HS-5 (cell line): Measurements from ENCODE around the gene TXNRD2.

Source experiments
- DNase-seq: peaks from one replicate; pipeline ENCODE4 v3.0.0-alpha.2; 2012; ENCODE audit warnings: low read depth

The TXNRD2 gene

DNA sequence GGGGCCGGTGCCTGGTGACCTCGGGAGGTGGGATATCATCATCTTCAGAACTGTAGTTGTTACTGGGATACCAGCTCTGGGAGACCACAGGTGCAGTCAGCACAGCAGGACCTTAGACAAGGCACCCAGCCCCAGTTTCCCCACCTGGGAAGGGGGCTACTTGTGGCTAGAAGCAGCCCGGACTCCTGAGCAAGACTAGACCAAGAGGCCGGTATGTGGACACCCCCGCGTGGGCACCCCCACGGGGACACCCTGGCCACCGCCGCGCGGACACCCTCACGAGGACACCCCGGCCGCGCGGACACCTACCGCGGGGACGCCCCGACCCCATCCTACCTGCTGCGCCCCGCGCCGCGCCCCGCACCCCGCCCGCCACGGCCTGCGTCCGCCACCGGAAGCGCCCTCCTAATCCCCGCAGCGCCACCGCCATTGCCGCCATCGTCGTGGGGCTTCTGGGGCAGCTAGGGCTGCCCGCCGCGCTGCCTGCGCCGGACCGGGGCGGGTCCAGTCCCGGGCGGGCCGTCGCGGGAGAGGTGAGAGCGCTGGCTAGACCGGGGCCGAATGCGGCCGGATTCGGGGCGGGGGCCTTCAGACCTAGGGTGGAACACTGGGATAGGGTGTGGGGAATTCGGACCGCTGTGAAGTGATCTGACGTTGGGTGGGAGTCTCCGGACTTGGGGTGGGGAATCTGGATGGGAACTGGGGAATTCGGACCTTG, at the start of gene TXNRD2, which contains the start of gene COMT:
TSS of gene TXNRD2 (minus strand) at position 454 of the 718 bp plus-strand sequence. CDS start at position 439, 15 bp downstream.
TSS of gene COMT (plus strand) at position 408 of the 718 bp plus-strand sequence. CDS start 20,755 bp downstream, outside the sequence.
- no peak for DNase-seq

DNA sequence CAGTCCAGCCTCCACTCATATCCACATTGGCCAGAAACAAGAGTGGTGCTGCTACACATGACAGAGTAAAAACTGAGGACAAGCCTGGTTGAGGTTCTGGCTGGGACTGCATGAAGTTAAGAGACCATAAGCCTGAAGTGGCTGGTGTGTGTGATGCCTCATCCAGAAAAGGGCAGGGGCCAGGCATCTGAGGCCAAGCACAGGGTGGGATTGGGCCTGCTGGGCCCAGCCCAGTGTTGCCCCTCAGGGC, 49.7 kb upstream of the TXNRD2 start:
- no peak for DNase-seq

DNA sequence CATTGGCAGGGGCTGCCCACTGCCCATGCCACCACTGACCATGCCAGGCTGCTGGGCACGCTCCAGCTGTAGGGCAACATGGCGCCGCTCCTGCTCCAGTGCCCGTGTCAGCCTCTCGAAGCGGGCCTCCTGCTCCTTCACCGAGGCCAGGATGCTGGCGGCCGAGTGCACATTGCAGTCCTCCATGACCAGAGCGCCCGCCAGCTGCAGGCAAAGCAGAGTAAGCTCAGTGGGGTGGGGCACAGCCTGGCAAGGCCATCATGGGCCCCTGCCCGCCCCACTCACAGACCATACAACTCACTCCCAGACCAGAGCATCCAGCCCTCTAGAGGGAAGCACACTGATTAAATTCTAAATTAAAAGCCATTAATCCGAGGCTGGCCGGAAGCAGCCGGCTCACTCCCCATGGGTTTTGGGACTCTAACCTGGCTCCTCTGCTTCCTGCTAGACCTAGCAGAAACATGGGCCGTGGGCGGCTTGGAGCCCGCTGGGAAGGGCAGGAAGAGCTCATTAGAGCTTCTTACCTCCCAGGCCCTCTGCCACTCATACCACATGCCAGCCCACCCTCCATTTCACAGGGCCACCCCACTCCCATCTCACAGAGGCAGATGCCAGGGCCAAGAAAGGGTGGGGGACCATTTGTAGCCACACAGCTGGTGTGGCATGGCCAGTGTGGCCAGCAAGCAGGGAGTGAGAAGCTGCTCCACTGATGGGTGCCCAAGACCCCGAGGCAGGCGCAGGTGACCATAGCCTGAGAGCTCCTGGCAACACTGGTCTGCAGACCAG, 49.2 kb upstream of the TXNRD2 start:
- no peak for DNase-seq

DNA sequence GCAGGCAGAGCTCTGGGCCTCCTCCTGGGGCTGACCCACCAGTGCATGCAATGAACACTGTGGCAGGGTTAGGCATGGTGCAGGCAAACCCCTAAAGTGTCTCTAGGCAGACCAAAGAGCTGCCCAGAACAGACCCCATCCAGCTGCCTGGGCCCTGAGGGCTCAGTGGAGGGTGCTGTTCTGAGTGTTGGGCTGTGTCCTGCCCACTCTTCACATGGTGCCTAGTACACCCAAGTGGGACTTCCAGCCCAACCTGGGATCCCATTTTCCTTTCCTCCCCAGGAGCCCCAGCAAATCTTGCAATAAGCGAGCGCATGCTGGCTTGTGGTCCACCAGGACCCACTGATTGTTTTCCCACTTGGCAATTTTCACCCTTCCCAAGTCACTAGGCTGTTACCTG, 48.6 kb upstream of the TXNRD2 start:
- no peak for DNase-seq

DNA sequence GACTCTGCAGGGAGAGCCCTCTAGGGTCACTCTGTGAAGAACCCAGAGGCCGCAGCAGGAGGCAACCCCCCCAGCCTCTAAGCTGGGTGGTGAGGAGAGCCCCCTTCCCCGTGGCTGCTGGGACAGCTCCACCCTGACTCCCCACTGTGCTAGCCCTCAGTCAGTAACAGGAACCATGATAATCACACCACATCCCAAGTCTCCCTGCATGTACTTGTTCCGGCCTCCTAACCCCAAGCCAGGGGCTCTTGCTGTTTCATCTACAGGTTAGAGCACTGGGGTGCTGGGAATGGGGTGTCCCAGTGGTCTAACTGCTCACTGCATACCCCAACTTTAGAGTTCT, 48.1 kb upstream of the TXNRD2 start:
- DNase-seq, result no peak

DNA sequence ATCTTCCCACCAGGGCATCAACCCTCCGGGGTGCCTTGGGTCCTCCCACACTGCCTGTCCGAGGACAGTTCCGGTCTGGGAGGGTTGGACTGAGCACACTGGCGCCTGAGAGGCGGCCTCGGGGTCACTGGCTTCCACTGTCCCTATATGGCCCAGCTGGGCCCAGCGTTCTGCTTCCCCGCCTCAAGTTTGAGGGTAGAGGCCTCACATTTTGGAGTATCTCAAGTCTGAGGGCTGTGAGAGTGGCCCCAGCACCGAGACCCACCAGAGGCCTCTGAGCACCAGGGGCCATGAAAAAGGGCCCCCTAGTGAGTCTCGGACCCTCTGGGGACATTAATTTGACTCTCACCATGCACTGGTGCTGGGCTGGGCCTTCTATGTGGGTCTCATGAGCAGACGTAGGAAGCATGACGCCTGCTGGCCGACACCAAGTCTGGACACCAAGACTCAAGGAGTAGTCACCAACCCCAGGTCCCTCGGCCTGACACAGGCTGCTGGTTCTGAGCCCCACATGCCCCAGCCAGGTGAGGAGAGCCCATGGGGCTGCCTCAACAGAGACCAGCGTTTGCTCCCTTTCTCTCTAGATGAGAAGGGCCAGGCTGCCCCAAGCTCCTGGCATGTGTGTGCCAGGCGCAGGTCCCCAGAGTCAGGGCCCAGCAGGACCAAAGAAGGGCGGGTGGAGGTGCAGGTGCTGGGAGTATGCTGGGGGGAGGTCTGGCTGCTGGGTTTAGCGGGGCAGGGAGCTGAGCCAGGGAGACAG, 47.5 kb upstream of the TXNRD2 start:
- DNase-seq, result no peak

DNA sequence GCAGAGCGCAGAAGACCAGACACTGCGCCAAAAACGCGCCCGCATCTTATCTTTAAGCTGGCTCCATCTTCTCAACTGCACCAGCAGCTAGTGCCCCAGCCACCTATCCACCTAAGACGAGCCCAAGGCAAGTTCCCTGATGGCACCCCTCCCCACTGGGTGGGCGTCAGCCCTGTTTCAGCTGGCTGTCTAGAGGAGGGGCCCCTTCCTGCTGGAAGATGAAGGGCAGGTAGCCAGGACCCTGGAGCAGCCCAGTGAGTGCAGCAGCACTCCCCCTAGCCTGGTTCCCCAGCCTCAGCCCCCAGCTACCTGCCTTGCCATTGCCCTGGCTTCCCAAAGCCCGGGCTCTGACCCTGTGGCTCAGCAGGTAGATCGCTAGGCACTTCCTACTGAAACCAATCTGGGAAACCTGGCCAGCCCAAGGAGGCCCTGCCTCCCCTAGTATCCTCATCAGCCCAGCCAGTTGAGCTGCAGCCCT, 46.8 kb upstream of the TXNRD2 start:
- DNase-seq, result no peak

DNA sequence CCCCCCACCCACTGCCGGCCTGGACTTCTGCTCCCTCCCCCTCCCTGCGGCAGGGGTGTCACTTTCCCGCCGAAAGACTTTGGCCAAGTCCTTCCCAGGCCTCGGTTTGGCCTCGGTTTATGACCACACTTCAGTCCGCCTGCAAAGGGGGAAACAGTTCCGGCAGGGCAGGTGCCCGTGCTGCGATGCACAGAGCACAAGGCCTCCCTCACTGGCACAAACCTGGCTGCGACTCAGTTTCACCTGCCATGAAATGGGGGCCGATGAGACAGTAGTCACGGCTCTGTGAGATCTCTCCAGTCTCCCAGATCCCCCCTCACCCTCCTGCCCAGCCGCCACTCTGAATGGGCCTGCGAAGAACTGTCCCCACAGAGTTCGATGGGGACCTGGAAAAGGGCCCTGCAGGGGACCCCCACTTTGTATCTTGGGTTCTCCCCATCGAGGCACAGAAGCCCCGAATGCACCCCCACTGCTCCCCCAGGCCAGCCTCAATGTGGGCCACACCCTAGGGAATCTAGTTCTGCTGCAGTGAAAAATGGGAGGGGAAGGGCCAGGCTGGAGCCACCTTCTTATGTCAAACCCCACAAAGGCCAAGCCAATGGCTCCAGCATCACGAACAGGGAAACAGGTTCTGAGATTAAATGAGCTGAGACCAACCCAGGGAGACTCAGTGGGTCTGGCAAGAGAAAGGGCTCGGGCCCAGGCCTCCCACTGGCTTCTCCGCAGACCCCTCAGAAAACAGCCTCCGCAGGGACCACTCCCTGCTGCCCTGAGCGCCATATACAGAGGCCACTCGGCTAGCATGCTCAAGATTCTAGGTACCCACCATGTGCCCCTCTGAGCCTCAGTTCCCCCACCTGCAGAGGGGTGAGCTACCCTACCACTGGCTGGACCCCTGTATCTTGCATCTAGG, 46.0 kb upstream of the TXNRD2 start:
- DNase-seq, result no peak

DNA sequence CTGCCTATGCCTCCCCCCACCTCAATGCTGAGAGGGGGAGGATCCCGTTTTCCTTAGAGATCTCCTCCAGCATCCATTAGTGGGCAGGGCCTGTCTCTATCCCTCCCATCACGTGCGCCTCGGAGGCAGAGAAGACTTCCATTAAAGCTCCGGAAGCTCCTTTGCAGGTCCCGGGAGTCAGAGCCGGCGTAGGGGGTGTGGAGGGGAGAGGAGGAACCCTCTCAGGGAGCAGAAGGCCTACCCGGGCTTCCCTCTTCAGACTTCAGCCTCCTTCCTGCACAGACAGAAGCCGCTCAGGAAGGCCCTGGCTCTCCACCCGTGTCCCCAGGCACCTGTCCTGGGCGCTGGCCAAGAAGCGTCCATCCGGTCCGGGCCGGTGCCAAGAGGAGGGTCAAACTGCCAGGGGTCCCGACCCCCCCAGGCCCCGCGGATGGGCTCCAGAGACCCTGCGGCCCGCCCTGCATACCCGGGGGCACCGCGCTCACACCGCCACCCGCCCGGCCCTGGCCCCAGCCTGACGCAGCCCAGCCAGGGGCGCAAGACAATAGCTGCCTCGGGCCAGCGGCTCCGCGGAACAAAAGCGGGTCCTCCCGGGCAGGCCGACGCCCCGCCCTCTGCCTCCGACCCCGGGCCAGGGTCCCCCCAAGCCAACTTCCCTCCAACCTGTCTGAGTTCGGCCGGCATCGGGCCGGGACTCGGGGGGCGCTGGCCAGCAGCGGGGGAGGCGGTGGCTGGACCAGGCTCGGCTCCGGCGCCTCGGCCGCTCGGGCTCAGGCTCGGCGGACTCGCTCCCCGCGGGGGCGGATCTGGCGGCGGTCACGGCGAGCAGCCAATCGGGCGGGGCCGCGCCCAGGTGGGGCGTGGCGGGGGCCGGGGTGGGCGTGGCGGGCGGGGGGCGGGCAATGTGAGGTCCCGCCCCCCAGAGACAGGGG, 45.1 kb upstream of the TXNRD2 start:
- DNase-seq, result no peak

DNA sequence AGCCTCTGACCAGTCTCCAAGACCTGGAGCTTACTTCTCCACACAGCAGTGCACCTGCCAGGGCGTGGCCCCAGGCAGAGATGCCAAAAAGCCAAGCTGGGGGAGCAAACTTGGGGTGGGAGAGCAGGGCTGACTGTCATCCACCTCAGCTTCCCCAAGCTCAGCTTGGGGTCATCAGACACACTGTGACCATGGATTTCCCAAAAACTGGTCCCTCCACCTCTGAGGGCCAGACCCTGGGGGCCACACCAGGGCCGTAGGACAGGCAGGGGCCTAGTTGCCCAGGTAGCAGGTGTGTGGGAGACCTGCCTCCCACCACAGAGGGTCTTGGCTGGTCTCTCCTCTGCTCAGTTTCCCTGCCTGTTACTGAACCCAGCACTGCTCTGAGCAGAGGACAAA, 44.4 kb upstream of the TXNRD2 start:
- DNase-seq, result no peak

DNA sequence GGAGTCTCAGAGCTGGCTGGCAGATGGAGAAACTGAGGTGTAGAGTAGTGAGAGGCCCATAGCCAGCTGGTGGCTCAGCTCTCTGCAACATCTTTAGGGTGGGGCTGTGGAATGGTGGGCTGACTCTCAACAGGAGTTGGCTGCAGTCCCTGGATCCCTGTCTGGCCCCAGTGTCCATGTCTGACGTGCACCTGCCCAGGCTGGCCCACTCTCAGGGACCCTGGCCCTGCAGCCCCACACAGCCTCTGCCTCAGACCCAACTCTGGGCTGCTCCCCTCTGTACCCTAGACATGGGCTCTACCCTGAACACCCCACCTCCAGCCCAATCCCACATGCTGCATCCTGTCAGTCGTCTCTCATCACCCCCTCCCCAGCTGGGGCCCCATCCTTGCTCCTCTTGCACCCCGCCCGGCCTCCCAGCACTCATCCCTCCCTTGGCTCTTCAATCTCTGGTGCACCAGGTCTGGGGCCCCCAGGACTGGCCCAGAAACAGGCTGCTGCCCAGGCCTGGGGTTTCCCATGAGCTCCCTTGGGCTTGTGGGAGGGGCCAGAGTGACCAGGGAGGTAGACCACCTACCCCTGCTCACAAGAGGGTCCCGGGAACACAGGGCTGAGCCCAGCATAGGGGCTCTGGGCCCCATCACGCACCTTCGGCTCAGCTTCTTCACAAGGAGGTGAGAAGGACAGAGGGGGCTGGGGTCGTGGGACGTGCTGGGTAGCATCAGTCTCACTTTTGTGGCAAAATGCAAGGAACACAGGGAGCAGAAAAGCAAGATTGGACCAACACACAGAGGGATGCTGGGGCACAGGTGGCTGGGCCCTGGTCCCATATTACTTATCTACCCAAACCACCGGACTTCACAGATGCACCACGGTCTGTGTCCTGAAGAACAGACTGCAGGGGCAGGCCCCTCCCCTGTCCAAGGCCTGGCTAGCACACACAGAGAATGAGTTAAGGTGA, 43.5 kb upstream of the TXNRD2 start:
- DNase-seq, result no peak

DNA sequence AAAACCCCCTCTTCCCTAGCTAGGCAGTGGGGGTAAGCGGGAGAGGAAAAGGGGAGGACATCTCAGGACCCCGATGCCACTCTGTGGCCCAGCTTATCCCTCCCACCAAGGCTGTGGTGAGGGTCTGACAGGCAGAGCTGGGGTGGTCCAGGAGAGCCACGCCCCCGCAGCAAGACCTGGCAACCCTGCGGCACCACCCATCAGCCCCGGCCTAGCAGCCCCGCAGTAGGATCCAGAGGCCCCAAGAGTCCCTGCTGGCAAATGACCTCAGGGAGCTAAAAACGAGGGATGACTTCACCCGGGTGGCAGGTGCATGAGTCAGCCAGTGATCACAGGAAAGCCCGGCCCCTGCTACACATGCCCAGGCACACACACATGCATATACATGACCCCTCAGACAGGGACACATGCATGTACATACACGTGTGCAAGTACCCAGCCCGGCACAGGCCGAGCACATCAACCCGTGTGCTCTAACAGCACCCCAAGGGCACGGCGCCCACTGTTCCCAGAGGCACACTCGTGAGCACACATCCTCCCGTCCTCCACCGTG, 42.7 kb upstream of the TXNRD2 start:
- peak; percentile 48 for DNase-seq

DNA sequence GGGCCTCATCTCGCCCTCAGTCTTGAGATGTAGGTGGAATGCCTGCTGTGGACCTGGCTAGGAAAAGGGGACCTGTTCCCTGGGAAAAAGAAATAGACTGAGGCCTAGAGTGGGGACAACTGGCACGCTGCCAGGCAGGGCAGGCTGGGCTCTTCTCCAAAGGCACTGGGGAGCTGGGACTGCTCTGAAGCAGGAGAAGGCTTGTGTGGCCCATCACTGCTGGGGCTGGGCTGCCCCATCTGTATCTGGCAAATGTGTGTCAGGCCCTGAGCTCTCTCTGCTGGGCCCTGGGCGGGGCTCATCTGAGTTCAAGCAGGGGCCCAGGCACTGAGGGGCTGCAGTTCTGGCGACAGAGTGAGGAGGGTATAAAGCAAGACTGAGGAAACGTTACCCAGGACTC, 42.1 kb upstream of the TXNRD2 start:
- no peak for DNase-seq

DNA sequence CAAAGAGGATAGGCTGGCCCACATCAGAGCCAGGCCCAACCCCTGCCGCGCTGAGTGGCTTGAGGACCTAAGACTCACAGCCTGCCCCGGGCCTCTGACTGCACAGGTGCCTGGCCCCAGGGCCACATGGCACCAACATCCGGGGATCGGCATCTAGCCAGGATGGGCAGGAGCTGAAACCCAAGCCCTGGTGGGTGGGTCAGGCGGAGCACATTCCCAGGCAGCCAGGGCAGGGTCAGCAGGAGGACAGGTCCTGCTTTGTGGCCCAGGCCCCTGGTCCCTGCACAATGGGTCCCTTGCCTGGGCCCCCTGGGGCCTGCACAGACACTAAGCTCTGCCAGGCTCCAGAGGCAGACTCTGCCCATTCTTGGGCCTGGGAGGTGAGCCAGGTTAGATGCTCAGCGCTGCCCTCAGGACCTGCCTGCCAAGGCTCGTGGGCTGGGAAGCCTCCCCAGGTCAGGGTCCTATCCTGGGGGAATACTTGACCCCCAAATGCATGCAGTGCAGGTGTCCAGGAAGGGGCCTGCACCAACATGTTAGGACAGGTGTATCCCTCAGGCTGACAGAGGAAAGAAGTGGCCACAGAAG, 41.5 kb upstream of the TXNRD2 start:
- no peak for DNase-seq

DNA sequence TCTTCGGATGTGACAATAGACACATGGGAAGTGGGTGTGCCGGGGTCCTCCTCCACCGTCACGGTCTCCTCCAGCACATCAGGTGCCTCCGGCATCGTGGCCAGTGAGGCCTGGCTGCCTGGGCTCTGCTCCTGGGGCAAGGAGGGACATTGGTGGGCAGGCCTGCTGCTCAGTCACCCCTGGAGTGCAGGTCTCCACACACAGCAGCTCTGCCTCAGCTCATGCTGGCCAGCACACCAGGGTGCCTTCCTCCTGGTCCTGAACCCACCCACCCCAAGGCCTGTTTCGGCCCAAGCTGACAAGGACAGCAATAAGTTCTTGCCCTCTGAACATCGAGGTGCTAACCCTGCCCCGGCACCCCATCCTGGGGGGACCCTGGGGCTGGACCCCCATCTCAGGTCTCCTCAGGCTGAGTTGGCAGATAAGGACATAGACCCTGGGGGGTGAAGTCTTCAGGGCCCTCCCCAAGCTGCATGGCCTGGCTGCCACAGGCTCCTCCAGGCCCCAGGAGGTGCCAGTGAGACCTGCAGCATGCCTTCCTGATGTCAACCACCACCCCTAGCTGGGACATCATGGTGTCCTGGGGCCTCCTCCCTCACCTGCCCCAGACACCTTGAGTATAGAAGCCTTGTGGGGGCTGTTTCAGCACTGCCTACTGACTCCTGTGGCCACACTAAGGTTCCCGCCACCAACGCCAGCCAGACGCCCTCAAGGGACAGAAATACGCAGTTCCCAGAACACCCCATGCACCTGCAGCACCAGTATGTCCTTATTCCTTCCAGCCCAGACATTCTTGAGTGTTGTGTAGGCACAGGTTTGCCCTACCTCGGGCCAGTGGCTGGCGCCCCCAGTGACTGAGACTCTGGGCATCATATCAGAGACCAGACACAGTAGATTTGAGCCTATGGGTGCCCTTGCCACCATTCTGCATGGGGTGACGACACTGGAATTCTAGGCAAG, 40.6 kb upstream of the TXNRD2 start:
- no peak for DNase-seq

DNA sequence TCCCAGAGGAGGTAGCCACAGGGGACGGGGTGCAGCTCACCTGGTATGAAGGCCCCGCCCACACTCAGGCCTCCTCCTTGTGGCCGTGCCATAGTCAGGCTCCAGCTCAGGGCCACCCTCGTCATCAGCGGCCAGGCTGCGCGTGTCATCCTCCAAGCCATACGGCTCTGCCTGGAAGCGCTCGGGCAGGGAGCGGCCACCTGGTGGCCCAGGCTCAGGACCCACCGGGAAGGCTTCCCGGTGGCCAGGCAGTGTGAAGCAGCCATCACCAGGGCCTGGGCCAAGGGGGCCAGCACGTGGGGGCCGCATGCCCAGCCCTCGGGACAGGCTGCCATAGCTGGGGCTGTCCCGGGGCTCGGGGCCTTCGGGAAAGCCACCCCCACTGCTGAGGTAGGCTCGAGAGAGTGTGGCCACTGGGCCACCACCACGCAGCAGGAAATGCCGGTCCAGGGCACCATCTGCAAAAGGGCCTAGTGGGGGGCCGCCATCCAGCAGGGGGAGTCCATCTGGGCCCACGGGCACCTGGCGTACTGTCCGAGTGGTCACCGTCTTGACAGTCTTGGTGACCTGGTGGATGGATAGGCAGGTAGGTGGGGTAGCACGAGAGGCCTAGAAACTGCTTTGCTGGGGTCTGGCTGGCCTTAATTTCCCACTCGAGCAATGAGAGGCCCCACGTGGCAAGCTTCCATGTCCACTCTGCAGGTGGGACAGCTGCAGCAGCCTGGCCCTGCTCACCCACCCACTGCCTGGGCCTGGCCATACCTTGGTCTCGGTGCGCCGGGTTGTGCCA, 39.7 kb upstream of the TXNRD2 start:
- no peak for DNase-seq

DNA sequence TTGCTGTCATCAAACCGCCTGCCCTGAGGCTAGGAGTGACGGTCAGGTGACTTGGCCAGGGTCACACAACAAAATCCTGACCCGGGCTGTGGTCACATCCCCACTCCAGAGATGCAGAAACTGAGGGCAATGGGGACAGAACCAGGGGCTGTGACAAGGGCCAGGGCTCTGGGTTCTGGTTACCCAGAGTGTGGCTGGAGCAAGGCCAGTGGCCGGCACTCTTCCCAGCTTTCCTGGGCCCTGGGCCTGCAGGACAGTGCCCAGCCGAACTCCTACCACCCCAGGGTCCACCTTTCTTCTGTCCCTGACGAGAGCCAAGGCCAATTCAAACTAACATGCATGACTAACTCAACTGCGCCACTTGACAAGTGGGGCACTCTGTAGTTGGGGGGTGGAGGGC, 39.1 kb upstream of the TXNRD2 start:
- DNase-seq, result no peak
